Frontal cortex (tissue), 4 donors: ENCODE data around the gene GSKIP. TPM values are rescaled to one million over a fixed set of nuclear protein-coding genes. Genes with fewer than 3 reads are reported as not detected.
"Not testable (repeated sequence)": the region's sequence is repeated elsewhere in the genome, so short reads cannot be mapped to it uniquely, and the experiment has no call there.

Source experiments
- DNase-seq, 2 donors: peaks; one replicate each; pipeline ENCODE4 v3.0.0; 2012; ENCODE audit warnings: low spot score in 2 of 2
- FAIRE-seq: peaks from 2 replicates; lab custom pipeline; 2012; peaks lifted over from hg19 to GRCh38; lab: Jason Lieb, UNC
- total RNA-seq: library from RNA; depleted of rRNA; stranded (reverse); fragments of >200 nt; gene quantifications from one replicate; pipeline ENCODE4 v1.2.3, GENCODE V29; 2014
- donor health status: control.
- donor health status: control.
- donor health status: control.

The GSKIP gene
- 39.1 TPM for total RNA-seq

- no peak for FAIRE-seq
These were observed at the start of gene GSKIP, which contains the start of gene ATG2B for GRCh38 chr14:96362965-96363750. Gene GSKIP (plus strand): TSS chr14:96363526. CDS start chr14:96382248, 18,722 bp downstream. Gene ATG2B (minus strand): TSS chr14:96363341. CDS start chr14:96362976, 365 bp downstream.

GRCh38 chr14:96316087-96316486, 47.2 kb upstream of the GSKIP start:
- FAIRE-seq, result no peak
- no peak for DNase-seq

More at GRCh38 chr14:96362965-96363750, at the start of gene GSKIP, which contains the start of gene ATG2B:
- DNase-seq, result peak; percentile 95

DNA sequence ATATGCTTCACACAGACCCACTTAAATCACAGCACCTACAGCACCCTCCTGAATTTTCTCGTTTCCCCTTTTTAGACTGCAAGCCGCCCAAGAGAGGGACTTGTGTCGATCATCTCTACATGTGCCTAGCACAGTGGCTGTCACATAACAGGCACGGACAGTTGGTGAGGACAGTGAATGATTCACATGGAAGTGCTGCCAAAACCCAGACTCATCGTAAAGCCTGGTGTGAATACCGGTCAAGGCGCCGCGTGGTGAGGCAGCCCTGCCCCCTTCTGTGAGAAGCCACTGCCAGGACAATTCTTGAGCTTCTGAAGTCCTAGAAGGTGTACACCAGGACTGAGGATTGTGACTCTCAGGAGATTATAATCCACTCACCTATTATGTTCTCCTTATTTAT, 44.5 kb upstream of the GSKIP start:
- DNase-seq (no peak), FAIRE-seq (no peak)

- DNase-seq, result no peak
- FAIRE-seq, result peak; percentile 30
These were observed 42.7 kb upstream of the GSKIP start for GRCh38 chr14:96320605-96321004.

GRCh38 chr14:96324219-96324618, 39.1 kb upstream of the GSKIP start:
- DNase-seq, result no peak
- FAIRE-seq, result no peak

DNA sequence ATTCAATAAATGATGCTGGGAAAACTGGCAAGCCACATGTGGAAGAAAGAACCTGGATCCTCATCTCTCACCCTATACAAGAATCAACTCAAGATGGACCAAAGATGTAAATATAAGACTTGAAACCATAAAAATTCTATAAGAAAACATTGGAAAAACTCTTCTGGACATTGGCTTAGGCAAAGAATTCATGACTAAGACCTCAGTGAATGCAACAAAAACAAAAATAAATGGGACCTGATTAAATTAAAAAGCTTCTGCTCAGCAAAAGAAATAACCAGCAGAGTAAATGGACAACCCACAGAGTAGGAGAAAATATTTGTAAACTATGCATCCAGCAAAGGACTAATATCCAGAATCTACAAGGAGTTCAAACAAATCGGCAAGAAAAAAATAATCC, 24.8 kb upstream of the GSKIP start:
- no peak for FAIRE-seq

DNA sequence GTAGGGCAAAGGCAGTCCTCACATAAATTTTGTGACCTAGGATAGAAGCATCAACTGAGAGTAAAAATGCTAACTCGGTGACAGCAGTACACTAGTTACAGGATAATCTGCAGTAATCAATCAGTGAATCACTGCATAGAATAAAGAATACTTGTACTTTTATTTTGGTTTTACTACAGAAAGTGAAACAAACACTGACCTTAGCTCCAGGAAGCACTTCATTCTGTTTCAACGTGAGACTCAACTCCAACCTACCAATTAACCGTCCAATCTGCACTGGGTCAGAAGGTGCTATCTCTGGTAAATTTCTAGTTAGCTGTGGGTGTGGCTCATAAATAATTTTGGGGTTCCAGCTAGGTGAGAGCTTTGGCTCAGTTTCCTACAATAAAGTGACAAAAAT, 22.0 kb upstream of the GSKIP start:
- DNase-seq (no peak), FAIRE-seq (no peak)

More for the DNA sequence above, 24.8 kb upstream of the GSKIP start:
- DNase-seq, result no peak

GRCh38 chr14:96345669-96346068, 17.7 kb upstream of the GSKIP start:
- no peak for DNase-seq
- no peak for FAIRE-seq

- not testable (repeated sequence) for DNase-seq, FAIRE-seq
These were observed 15.4 kb upstream of the GSKIP start for GRCh38 chr14:96347957-96348356.

DNA sequence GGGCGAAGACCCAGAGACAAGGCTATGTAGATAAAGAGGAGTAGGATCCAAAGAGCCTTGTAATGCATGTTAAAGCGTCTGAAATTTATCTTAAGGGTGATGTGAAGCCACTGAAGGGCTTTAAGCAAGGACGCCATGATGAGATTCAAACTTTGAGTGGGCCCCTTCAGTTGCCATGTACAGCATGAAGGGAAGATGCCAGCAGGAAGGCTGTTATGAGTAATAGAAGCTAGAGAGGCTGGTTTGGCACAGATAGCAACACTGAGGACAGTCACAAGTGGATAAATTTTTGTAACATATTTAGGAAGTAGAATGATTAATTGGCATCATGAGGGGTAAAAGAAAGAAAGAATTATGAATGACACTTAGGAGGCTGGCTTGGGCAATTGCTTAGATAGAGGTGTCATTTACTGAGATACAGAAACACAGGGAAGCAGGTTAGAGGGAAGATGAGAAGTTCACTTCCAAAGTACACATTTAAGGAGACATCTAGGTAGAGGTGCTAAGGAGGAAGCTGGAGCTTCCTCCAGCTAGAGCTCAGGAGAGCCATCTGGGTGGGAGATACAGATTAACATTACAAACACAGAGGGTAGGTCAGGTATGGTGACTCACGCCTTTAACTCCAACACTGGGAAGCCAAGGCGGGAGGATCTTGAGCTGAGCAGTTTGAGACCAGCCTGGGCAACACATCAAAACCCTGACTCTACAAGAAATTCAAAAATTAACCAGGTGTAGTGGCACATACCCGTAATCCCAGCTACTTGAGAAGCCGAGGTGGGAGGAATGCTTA, 13.8 kb upstream of the GSKIP start:
- no peak for FAIRE-seq
- DNase-seq, result no peak

DNA sequence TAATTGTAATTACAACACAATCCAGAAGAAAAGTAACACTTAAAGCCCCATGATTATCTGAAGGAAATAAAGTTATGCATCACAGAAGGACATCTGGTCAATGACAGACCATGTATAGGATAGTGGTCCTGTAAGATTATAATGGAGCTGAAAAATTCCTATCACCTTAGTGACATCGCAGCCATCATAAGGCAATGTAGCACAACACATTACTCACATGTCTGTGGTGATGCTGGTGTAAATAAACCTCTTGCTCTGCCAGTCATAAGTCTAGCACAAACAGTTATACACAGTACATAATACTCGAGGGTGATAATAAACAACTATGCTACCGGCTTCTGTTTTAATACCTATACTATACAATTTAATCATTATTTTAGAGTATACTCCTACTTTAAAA, 11.3 kb upstream of the GSKIP start:
- DNase-seq (no peak), FAIRE-seq (no peak)

- peak; percentile 55 for FAIRE-seq
These were observed 10.6 kb upstream of the GSKIP start for GRCh38 chr14:96352708-96353107.

DNA sequence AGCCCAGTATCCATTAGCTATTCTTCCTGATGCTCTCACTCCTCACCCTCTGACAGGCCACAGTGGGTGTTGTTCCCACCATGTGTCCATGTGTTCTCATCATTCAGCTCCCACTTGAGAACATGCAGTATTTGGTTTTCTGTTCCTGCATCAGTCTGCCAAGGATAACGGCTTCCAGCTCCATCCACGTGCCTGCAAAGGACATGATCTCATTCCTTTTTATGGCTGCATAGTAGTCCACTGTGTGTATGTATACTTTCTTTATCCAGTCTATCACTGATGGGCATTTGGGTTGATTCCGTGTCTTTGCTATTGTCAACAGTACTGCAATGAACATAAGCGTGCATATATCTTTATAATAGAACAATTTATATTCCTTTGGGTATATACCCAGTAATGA, 9.1 kb upstream of the GSKIP start:
- FAIRE-seq (no peak), DNase-seq (no peak)

More at GRCh38 chr14:96352708-96353107, 10.6 kb upstream of the GSKIP start:
- no peak for DNase-seq

GRCh38 chr14:96357216-96357615, 6.1 kb upstream of the GSKIP start:
- no peak for DNase-seq
- FAIRE-seq, result no peak

DNA sequence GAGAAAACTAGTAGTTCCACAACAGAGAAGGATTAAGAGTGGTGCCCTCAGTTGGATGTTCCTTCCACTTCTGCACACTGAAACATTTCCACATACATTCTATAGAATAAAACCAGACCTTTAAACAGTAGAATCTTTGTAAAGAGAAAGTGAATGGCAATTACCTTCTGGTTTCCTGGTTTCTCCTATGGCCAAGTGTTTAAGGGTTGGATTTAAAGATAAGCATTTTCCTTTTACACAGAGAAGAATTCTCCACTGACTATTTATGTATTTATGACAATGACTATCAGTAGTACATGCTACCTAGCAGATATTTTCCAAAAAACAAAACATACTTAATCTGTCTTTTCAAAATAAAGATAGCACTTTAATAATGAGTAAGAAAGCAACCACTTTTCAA, 3.4 kb upstream of the GSKIP start:
- no peak for DNase-seq
- no peak for FAIRE-seq

DNA sequence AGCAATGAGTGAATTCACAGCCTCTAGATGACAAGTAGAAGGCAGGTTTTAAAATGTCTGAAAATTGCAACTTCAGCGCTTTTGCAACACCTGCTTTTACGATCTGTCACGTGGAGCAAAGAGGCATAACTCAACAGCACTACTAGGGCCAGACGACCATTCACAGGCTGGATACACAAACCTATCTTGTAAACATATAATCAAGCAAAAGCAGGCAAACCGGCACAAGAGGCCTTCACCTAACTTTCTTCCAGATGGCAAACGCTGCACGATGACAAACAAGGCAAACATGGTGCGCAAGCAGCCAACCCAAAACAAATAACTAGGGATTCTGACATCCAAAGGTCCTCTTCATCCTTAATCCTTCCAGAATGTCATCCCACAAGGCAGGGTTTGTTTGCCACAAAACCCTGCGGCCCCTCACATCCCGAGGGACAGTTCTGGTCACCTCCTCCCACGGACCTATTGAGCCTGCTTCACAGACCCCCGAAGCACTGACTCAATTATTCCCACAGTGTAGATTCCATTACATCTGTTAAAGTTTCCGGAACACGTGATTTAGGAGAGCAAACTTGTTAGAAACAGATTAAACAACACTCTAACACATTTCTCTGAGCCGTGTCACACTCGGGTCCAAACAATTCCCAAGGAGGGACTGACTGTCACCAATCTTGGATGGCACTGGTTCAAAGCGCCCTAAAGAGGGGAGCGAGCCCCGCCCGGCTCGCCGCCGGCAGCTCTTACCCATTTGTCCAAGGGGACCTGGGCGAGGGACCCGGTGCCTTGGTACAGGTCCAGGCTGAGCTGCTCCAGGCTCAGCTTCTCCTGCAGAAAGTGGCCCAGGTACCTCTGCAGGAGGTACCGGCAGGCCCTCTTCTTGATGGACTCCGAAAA, 1.0 kb upstream of the GSKIP start:
- FAIRE-seq, result no peak
- DNase-seq, result no peak

GRCh38 chr14:96363751-96364336, 518 bp downstream of the GSKIP start:
- DNase-seq (peak in 1 of 2 donors; percentile 18), FAIRE-seq (no peak)

DNA sequence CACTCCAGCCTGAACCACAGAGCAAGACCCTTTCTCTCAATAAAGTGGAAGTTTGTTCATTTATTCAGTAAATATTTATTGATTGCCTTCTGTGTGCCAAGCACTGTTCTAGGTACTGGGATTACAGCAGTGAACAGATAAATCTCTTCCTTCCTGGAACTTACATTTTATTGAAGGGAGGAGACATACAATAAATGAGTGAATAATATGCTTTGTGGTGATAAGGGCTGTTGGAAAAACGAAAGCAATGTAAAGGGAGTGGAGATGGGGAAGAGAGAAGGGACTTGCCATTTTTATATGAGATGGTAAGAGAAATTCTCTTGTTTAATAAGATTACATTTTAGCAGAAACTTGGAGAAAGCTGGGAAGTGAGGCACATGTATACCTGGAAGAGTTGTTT, 1.6 kb downstream of the GSKIP start:
- DNase-seq (no peak), FAIRE-seq (no peak)

DNA sequence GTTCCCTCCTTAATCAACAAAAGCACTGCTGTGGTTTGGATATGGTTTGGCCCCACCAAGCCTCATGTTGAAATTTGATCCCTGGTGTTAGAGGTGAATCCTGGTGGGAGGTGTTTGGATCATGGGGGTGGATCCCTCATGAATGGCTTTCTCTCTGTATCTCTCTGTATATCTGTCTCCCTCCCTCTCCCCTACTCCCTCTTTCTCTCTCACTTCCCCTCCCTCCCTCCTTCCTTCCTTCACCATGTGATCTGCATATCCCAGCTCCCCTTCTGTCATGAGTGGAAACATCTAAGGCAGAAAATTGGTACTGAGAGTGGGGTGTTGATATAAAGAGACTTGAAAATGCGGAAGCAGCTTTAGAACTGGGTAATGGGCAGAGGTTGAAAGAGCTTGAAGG, 5.2 kb downstream of the GSKIP start:
- no peak for DNase-seq
- FAIRE-seq, result no peak

DNA sequence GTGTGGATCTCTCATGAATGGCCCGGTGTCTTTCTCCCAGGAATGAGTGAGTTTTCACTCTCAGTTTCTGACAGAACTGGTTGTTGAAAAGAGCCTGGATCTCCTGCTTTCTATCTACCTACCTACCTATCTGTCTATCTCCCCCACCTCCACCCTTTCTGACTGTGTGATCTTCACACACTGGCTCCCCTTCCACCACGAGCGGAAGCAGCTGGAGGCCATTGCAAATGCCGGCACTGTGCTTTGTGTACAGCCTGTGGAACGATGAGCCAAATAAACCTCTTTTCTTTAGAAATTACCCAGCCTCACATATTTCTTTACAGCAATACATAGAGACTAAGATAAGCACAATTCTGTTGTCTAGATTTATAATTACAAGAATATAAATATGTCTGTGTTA, 7.2 kb downstream of the GSKIP start:
- FAIRE-seq (no peak), DNase-seq (no peak)
